GM18951 (cell line): Measurements from ENCODE around the gene NKX1-1.

Experiments
- POLR2A ChIP-seq: IDR thresholded peaks from 4 replicates; pipeline ENCODE4 v1.6.1; 2011; ENCODE audit warnings: mild to moderate bottlenecking; ENCODE audit not compliant: insufficient read length, insufficient read depth; ENCODE audit errors: extremely low read depth
- in situ Hi-C: fragments of 300-500 bp; cut with MboI; formaldehyde crosslinking; loops from one replicate; pipeline ENCODE4 v1.12.0; 2022; ENCODE audit warnings: low sequenced_read_pairs, mixed read lengths, inconsistent platforms; ENCODE audit not compliant: unreplicated experiment

NKX1-1 gene

DNA sequence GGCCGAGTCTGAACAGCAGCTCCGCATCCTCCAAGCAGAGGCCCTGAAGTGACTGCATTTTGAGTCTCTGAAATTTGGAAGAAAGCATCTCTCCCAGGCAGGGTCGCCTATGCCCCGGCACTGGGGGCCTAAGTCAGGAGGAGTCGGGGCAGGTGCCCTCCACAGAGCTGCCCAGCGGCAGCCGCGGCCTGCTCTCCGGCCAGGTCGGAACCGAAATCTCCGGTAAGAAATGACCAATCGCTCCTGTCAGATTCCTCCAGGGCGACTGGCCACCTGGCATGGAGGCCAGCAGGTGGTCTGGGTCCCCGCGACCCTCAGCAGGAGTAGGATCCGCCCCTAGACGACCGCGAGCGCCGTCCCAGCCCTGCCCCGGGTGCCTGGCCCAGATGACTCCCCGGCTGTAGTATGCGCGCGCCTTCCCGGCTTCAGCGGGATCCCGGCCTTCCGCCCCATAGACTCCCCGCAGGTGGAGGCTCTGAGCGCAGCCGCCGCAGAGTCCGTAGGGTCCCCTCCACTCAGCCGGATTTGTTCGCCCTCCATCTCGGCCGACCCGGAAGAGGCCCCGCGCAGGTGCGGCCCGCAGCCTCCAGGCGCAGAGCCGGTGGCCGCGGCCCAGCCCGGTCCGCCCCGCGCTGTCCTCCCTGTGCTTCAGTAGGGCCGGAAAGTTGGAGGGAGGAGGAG, 1.5 kb downstream of the NKX1-1 start:
- TF ChIP-seq POLR2A, result no peak
- in situ Hi-C loops, result loop anchor here (10.0 kb wide), 1 partner anchor 60 kb away; no protein-coding TSS in a partner anchor

DNA sequence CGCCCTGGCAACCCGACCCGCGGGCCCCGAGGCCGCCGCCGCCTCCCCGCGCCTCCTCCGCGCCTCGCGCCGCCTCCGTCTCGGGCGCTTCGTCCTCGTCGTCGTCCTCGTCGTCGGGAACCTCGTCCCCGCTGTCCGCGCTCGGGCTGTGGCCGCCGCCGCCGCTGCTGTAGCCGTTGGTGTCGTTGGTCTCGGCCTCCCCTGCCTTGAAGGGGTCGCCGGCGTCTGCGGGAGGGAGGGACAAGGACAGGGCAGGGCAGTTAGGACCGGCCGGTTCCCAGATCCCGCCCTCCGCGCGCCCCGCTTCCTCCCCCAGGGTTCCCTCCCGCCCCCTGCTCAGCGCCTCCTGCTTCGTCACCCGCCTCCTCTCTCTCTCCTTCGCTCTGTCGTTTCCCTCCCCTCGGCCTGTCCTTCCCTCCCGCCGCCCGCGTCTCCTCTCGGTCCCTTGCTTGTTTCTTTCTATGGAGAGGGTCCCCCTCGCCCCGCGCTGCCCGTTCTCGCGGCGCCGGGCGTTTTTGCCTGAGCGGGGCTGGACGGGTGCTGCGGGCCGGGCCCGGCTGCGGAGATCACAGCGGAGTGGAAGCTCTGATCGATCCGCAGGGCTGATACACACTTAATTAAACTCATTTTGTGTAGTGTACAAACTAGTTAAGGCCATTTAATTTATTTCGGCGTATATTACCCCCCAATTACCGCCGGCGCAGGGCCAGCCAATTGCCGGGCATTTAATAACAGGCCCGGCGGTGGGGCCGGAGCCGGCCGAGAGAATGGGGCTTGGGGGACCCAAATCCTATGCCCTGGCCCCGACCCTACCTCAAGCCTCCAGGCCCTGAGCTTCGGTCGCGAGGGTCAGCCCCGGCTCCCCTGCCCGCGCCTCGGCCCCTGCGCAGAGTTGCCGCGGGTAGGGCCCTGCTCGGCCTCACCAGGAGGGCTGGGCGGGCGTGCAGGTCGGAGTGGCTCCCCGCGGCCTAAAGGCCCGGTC, 2.4 kb downstream of the NKX1-1 start:
- TF ChIP-seq POLR2A, result no peak
- in situ Hi-C loops, result loop anchor here (10.0 kb wide), 1 partner anchor 61 kb away; no protein-coding TSS in a partner anchor

- in situ Hi-C loops, result loop anchor here (10.0 kb wide), 1 partner anchor 62 kb away; no protein-coding TSS in a partner anchor
These were observed 3.1 kb downstream of the NKX1-1 start for GRCh38 chr4:1403177-1403583.

GRCh38 chr4:1402516-1403091, 3.6 kb downstream of the NKX1-1 start:
- no peak for TF ChIP-seq POLR2A
- in situ Hi-C loops, result loop anchor here (10.0 kb wide), 1 partner anchor 62 kb away; no protein-coding TSS in a partner anchor

More at GRCh38 chr4:1403177-1403583, 3.1 kb downstream of the NKX1-1 start:
- TF ChIP-seq POLR2A, result no peak

DNA sequence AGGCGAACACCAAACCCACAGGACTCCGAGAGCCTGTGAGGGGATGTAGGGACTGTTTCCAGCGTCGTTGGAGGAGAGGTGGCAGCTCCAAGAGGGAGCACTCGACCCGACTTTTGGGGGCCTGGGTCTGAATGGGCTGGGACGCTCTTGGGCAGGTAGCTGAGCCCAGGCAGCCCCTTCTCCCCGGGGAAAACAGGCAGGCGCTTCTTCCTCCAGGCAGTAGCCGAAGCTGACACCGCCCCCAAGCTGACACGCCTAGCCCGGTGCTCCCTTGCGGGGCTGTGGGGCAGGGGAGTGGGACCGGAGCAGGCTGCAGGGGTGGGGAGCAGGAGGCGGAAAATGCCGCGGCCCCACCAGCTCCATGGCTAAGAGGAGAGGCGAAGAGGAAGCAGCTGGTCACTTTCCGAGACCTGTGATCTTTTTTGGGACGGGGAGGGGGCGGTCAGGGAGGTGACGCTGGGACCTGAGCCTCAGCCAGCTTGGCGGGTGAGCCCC, 4.2 kb downstream of the NKX1-1 start:
- TF ChIP-seq POLR2A, result no peak
- in situ Hi-C loops, result loop anchor here (10.0 kb wide), 1 partner anchor 63 kb away; no protein-coding TSS in a partner anchor

DNA sequence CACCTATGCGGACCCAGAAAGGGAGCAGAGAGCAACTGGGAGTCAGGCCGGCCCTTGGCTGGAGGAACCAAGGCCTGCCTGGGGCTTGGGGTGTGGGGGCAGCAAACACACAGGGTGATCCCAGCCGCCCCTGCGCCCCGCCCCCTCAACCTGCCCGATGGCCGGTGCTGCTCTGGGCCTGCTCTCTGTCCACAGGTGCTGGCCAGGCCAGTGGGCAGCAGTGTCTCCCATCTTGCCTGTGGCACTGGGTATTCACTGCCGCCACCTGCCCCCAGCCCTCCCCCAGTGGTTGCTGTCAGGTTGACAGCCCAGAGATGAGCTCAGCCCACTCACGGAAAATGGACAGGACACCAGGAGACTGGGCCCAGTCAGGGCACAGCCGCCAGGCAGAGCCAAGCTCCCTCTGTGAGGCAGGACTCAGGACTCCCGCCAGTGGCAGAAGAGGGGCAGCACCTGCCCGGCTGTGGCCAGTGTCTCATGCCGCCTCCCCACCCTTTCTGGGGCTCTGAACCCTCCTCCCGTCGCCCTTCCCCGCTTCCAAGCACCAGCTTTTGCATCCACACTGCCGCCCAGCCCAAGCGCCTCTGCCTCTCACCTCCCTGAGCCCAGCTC, 4.7 kb downstream of the NKX1-1 start:
- TF ChIP-seq POLR2A, result no peak
- in situ Hi-C loops, result loop anchor here (10.0 kb wide), 1 partner anchor 63 kb away; no protein-coding TSS in a partner anchor

GRCh38 chr4:1400831-1401408, 5.3 kb downstream of the NKX1-1 start:
- no peak for TF ChIP-seq POLR2A
- in situ Hi-C loops, result loop anchor here (10.0 kb wide), 1 partner anchor 64 kb away; no protein-coding TSS in a partner anchor

- in situ Hi-C loops, result loop anchor here (10.0 kb wide), 1 partner anchor 65 kb away; no protein-coding TSS in a partner anchor
These were observed 5.9 kb downstream of the NKX1-1 start for GRCh38 chr4:1400191-1400805.

GRCh38 chr4:1399508-1400190, 6.6 kb downstream of the NKX1-1 start:
- TF ChIP-seq POLR2A, result no peak
- in situ Hi-C loops, result loop anchor here (10.0 kb wide), 1 partner anchor 65 kb away; no protein-coding TSS in a partner anchor

More at GRCh38 chr4:1400191-1400805, 5.9 kb downstream of the NKX1-1 start:
- TF ChIP-seq POLR2A, result no peak

GRCh38 chr4:1398681-1399507, 7.3 kb downstream of the NKX1-1 start:
- in situ Hi-C loops, result no loop called here
- no peak for TF ChIP-seq POLR2A

GRCh38 chr4:1396806-1397455, 9.3 kb downstream of the NKX1-1 start:
- no peak for TF ChIP-seq POLR2A
- in situ Hi-C loops, result no loop called here
